ENCODE data around the gene ELF4.

Gene ELF4

GRCh38 chrX:130111220-130112154, 1.2 kb upstream of the ELF4 start:
- DNase-seq = no peak

GRCh38 chrX:130109429-130110378, 593 bp downstream of the ELF4 start:
- DNase-seq = no peak

- no peak for DNase-seq
These were observed 1.5 kb downstream of the ELF4 start for GRCh38 chrX:130108647-130109428.

GRCh38 chrX:130106071-130106470, 4.2 kb downstream of the ELF4 start:
- no peak for DNase-seq

GRCh38 chrX:130105244-130105643, 5.1 kb downstream of the ELF4 start:
- DNase-seq = no peak

GRCh38 chrX:130103605-130104004, 6.7 kb downstream of the ELF4 start:
- no peak for DNase-seq

- DNase-seq = no peak
These were observed 10.1 kb downstream of the ELF4 start for GRCh38 chrX:130100180-130100579.

- DNase-seq = no peak
These were observed 12.1 kb downstream of the ELF4 start for GRCh38 chrX:130098210-130098552.

- no peak for DNase-seq
These were observed 12.6 kb downstream of the ELF4 start for GRCh38 chrX:130097507-130098209.

- DNase-seq = no peak
These were observed 14.9 kb downstream of the ELF4 start for GRCh38 chrX:130095249-130096030.

- no peak for DNase-seq
These were observed 15.6 kb downstream of the ELF4 start for GRCh38 chrX:130094696-130095095.

- DNase-seq = no peak
These were observed 17.0 kb downstream of the ELF4 start for GRCh38 chrX:130093271-130093670.

GRCh38 chrX:130091980-130092522, 18.2 kb downstream of the ELF4 start:
- DNase-seq = no peak

GRCh38 chrX:130090364-130090763, 19.9 kb downstream of the ELF4 start:
- no peak for DNase-seq

GRCh38 chrX:130086447-130087206, 23.7 kb downstream of the ELF4 start:
- DNase-seq = no peak

GRCh38 chrX:130085551-130086446, 24.5 kb downstream of the ELF4 start:
- DNase-seq = no peak

GRCh38 chrX:130084631-130085237, 25.6 kb downstream of the ELF4 start:
- DNase-seq = no peak

- DNase-seq = no peak
These were observed 26.5 kb downstream of the ELF4 start for GRCh38 chrX:130083656-130084382.
